Vagina (tissue), 2 donors: ENCODE results near the gene RAB17. TPM values are rescaled to one million over a fixed set of nuclear protein-coding genes. Genes with fewer than 3 reads are reported as not detected.

Experiments
- DNase-seq, 2 donors: peaks; one replicate each; pipeline ENCODE4 v3.0.0-alpha.2; 2017; ENCODE audit errors: extremely low spot score in 2 of 2
- H3K27ac ChIP-seq: fragments of 200-600 bp; sonication (generic); one replicate; pipeline ENCODE4 v1.5.1; 2019
- H3K27me3 ChIP-seq: fragments of 200-600 bp; sonication (generic); one replicate; pipeline ENCODE4 v1.5.1; 2019
- H3K36me3 ChIP-seq, 2 donors: fragments of 200-600 bp; sonication (generic); one replicate each; pipeline ENCODE4 v1.5.1; 2017 to 2019
- H3K4me1 ChIP-seq: fragments of 200-600 bp; sonication (generic); one replicate; pipeline ENCODE4 v1.5.1; 2019
- H3K4me3 ChIP-seq, 2 donors: fragments of 200-600 bp; sonication (generic); 1 replicate in 1 of 2; 2 replicates in 1 of 2; pipeline ENCODE4 v1.5.1; 2016 to 2019
- H3K9me3 ChIP-seq: fragments of 200-600 bp; sonication (generic); one replicate; pipeline ENCODE4 v1.5.1; 2019
- CTCF ChIP-seq, 3 experiments: fragments of 450-650 bp in 2 of 3; fragments of 200-600 bp in 1 of 3; sonication (generic) in 1 of 3; IDR thresholded peaks; one replicate each; pipeline ENCODE4 v1.5.1; 2017 to 2019; ENCODE audit warnings: antibody characterized with exemption in 3 of 3, mild to moderate bottlenecking in 2 of 3, moderate library complexity in 2 of 3
- POLR2A ChIP-seq, 2 donors: fragments of 450-650 bp; IDR thresholded peaks; one replicate each; pipeline ENCODE4 v1.6.1; 2017; ENCODE audit warnings: antibody characterized with exemption in 2 of 2, mild to moderate bottlenecking in 2 of 2, moderate library complexity in 2 of 2
- POLR2AphosphoS5 ChIP-seq, 2 donors: sonication (generic); formaldehyde crosslinking; IDR thresholded peaks; one replicate each; pipeline ENCODE4 v1.9.0; 2017; ENCODE audit warnings: antibody characterized with exemption in 2 of 2, mild to moderate bottlenecking in 2 of 2, low read depth in 1 of 2; ENCODE audit not compliant: insufficient read depth in 1 of 2
- intact Hi-C: fragments of 100-400 bp; cut with DNase I; formaldehyde crosslinking; loops from one replicate; pipeline ENCODE4 v1.15.1; 2023
- total RNA-seq: library from RNA; depleted of rRNA; stranded (reverse); fragments of >200 nt; gene quantifications from one replicate; pipeline ENCODE4 v1.2.3, GENCODE V29; 2016

The RAB17 gene
- total RNA-seq, 1 donor from 2014 or later, result not detected

GRCh38 chr2:237571551-237571950 lies 19.0 kb downstream of the RAB17 start:
- peaks cover 22% of the 10 kb centered on the region for H3K4me1 ChIP-seq
- H3K36me3 ChIP-seq, result no peaks in the 10 kb centered on the region
- intact Hi-C loops, result loop anchor here (10.0 kb wide), 1 partner anchor 447 kb away; no protein-coding TSS in a partner anchor
- no peak overlapping the region for H3K4me3 ChIP-seq
- TF ChIP-seq POLR2A (IDR thresholded peaks at IDR 0.05), result no peak
- TF ChIP-seq CTCF (IDR thresholded peaks at IDR 0.05), result no peak
- no peak for TF ChIP-seq POLR2AphosphoS5 (IDR thresholded peaks at IDR 0.05; ENCODE audit: insufficient read depth in 1 of 2, low read depth in 1 of 2)
- H3K27me3 ChIP-seq, result no peaks in the 10 kb centered on the region
- H3K27ac ChIP-seq, result peak overlapping the region; percentile 47
- no peaks in the 10 kb centered on the region for H3K9me3 ChIP-seq
- no peak for DNase-seq

- Histone ChIP-seq H3K4me1 (peaks cover 22% of the 10 kb centered on the region), H3K4me3 (no peak overlapping the region), H3K27ac (no peak overlapping the region), H3K27me3 (no peaks in the 10 kb centered on the region), H3K9me3 (no peaks in the 10 kb centered on the region), H3K36me3 (no peaks in the 10 kb centered on the region)
- TF ChIP-seq POLR2A (IDR thresholded peaks at IDR 0.05) (no peak), CTCF (IDR thresholded peaks at IDR 0.05) (no peak), POLR2AphosphoS5 (IDR thresholded peaks at IDR 0.05; ENCODE audit: insufficient read depth in 1 of 2, low read depth in 1 of 2) (no peak)
- intact Hi-C loops, result loop anchor here (10.0 kb wide), 1 partner anchor 446 kb away; no protein-coding TSS in a partner anchor
- no peak for DNase-seq
Observed at GRCh38 chr2:237570776-237571335, 19.7 kb downstream of the RAB17 start.

- H3K4me1 ChIP-seq, result peaks cover 20% of the 10 kb centered on the region
- no peak for DNase-seq
- H3K27me3 ChIP-seq, result no peaks in the 10 kb centered on the region
- no peak for TF ChIP-seq CTCF (IDR thresholded peaks at IDR 0.05)
- no peak for TF ChIP-seq POLR2AphosphoS5 (IDR thresholded peaks at IDR 0.05; ENCODE audit: insufficient read depth in 1 of 2, low read depth in 1 of 2)
- no peak for TF ChIP-seq POLR2A (IDR thresholded peaks at IDR 0.05)
- intact Hi-C loops, result loop anchor here (10.0 kb wide), 1 partner anchor 445 kb away; no protein-coding TSS in a partner anchor
- no peaks in the 10 kb centered on the region for H3K9me3 ChIP-seq
- H3K4me3 ChIP-seq, result no peak overlapping the region
- no peaks in the 10 kb centered on the region for H3K36me3 ChIP-seq
- H3K27ac ChIP-seq, result no peak overlapping the region
Observed at GRCh38 chr2:237569896-237570295, 20.6 kb downstream of the RAB17 start.

- intact Hi-C loops, result no loop called here
- Histone ChIP-seq H3K36me3 (no peaks in the 10 kb centered on the region), H3K4me3 (no peak overlapping the region), H3K27me3 (no peaks in the 10 kb centered on the region), H3K9me3 (no peaks in the 10 kb centered on the region), H3K4me1 (peaks cover 14% of the 10 kb centered on the region), H3K27ac (no peak overlapping the region)
- TF ChIP-seq POLR2AphosphoS5 (IDR thresholded peaks at IDR 0.05; ENCODE audit: insufficient read depth in 1 of 2, low read depth in 1 of 2) (no peak), CTCF (IDR thresholded peaks at IDR 0.05) (no peak), POLR2A (IDR thresholded peaks at IDR 0.05) (no peak)
- no peak for DNase-seq
Observed at GRCh38 chr2:237569041-237569440, 21.5 kb downstream of the RAB17 start.

- DNase-seq, result no peak
- Histone ChIP-seq H3K36me3 (no peaks in the 10 kb centered on the region), H3K4me3 (no peak overlapping the region), H3K4me1 (peaks cover 14% of the 10 kb centered on the region), H3K27me3 (no peaks in the 10 kb centered on the region), H3K27ac (no peak overlapping the region), H3K9me3 (no peaks in the 10 kb centered on the region)
- intact Hi-C loops, result no loop called here
- no peak for TF ChIP-seq POLR2AphosphoS5 (IDR thresholded peaks at IDR 0.05; ENCODE audit: insufficient read depth in 1 of 2, low read depth in 1 of 2)
- no peak for TF ChIP-seq CTCF (IDR thresholded peaks at IDR 0.05)
- TF ChIP-seq POLR2A (IDR thresholded peaks at IDR 0.05), result no peak
Observed at GRCh38 chr2:237568121-237568660, 22.3 kb downstream of the RAB17 start.
